Activated gamma-delta T cell treated with anti-CD3 and anti-CD28 coated beads, Interleukin-2, amount 50 U/mL, for 16 hours (primary cell): ENCODE measurements around the gene IL17REL.
"Not testable (repeated sequence)": the region's sequence is repeated elsewhere in the genome, so short reads cannot be mapped to it uniquely, and the experiment has no call there.

ENCODE experiments used
- DNase-seq: peaks from one replicate; pipeline ENCODE4 v3.0.0-alpha.2; 2020; ENCODE audit warnings: low read depth

Gene IL17REL

DNA sequence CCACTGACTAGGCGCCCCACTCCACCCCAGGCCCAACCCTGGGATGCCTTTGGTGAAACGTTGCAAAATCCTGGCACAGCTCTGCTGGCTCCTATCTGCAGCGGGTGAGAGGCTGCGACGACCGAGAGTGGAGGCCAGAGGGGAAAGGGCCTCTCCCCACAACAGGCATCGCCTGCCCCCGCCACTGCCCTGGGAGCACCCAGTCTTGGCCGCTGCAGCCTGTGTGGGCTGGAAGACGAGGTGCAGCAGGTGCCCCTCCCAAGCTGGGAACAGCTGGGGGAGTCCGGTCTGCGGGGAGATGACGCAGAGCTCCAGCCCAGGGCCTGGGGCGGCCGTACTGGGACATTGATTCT is 56.2 kb downstream of the IL17REL start:
- DNase-seq, result no peak

DNA sequence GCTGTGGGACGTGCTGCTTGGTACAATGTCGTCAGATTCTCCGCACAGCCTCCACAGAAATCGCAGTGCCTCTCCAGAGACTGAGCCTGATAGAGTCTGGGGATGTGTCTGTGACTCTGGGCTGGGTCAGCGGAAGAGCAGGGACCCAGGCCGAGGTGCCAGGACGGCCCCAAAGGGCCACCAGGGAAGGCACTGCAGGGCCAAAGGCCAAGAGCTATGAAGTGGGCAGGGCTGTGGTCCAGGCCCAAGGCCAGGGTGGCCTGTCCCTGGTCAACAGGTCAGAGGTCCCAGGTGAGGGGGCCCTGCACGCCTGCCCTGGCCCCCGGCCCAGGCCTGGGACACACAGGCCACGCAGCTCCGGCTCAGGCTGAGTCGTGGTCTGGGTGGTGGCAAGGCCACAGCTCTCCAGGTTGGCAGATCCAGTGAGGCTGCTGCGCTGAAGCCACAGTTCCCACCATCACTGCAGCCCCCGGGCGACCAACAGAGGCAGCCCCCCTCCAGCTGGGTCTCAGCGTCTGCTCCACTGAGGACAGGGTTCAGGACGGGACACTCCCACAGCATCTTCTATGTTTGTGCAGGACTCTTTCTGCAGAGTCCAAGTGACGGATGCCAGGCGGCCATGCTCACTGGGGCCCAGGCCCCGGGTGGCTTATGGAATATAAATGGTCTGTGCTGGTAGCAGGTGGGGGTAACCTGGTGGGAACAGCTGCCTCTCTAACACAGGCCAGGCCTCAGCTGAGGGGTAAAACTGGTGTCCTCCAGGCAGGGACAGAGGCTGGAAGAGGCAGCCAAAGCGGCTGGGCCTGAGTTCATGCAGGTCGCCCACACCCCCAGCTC is 56.8 kb downstream of the IL17REL start:
- no peak for DNase-seq

DNA sequence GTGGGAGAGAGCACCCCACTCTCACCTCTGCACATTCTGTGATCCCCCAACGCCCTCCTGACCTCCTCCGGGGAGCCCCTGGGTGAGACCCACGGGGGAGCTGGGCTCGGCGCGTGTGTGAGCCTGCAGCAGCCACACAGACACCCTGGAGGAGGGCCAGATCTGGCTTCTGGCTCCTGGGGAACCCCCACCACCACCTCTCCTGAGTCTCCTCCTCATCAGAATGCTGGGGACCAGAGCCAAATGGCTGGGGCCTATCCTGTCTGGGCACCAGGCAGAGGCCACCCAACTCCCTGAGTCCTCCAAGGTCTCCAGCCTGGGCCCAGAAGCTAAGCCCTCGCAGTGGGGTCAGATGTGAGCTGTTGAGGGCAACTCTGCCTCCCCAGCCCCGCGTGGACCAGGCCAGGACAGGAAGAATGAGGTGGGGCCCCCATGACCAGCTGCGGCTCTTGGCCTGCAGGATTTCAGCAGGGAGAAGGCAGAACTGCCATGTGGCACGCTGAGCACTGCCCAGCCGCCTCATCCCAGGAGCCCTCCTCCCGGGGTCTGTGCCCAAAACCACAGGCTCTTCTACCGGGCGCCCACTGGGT is 57.5 kb downstream of the IL17REL start:
- DNase-seq, result no peak

DNA sequence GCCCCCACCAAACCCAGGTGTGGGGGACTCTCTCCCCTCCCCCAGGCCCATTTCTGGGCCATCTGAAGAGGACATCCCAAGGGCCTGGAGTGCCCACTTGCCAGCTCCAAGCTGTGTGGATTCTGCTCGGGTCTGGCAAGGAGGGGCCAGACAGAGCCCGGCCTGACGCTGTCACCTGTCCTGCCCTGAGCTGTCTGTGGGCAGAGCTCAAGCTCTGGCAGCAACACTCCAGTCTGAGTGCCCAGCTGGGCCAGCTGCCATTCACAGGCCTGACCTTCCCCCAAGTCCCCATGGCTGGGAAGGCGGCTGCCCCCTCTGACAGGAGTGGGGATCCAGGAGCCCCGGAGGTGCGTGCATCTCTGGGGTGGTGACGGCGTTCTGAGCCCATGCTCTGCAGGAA is 58.2 kb downstream of the IL17REL start:
- DNase-seq, result no peak

DNA sequence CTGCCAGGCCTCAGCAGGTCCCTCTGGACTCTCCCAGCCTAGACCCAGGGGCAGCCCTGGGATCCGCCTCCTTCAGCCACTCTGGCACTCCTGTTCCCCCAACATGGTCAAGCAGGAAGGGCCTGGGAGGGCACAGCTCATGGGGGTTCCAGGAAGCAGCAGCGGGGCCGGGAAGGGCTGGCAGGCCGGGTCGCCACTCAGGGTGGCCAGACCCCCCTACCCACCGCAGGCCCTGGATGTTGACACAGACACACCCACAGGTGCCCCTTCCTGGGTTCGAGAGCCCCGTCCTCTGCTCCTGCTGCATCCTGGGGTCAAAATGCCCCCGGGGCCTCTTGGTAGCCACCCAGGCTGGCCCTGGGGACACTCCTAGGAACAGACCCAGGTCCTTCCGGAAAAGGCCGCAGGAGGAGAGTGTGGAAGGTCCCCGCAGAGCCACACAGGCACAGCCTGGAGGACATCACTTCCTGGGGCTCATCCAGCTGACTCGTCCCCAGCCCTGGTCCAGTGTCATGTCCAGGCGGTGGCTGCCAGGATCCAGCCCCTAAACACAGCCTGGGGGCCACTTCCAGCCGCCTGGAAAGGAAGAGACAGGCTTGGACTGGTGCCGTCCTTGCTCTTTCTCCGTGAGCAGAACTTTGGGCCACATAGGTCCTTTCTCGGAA is 58.8 kb downstream of the IL17REL start:
- DNase-seq, result no peak

DNA sequence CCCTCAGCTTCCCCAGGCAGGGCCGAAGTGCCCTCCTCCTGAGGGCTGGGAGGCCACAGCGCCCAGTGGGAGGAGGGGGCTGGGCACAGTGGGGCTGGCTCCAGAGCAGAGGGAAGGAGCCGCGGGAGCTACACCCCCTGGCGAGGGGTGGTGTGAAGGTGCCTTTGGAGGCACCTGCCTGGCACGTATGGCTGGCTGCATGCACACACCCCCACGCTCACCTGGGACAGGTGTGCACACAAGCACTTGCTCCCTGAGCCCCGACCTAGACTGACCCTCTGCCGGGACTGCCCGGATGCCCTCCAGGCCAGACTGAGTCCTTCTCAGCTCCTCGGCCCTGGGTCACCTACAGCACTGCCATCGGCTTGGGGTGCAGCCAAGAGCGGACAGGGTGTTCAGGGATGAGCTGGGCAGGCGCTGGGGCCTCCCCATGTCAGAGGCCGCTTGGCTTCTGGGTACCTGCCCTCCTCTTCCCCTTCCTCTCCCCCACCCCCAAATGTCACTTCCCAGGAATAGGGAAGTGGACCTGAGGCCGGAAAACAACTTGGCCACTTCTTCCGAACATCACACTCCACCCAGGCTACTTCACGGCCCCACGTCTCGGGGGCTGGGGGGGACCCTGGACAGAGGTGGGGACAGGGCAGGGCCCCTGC is 59.4 kb downstream of the IL17REL start:
- DNase-seq, result no peak

DNA sequence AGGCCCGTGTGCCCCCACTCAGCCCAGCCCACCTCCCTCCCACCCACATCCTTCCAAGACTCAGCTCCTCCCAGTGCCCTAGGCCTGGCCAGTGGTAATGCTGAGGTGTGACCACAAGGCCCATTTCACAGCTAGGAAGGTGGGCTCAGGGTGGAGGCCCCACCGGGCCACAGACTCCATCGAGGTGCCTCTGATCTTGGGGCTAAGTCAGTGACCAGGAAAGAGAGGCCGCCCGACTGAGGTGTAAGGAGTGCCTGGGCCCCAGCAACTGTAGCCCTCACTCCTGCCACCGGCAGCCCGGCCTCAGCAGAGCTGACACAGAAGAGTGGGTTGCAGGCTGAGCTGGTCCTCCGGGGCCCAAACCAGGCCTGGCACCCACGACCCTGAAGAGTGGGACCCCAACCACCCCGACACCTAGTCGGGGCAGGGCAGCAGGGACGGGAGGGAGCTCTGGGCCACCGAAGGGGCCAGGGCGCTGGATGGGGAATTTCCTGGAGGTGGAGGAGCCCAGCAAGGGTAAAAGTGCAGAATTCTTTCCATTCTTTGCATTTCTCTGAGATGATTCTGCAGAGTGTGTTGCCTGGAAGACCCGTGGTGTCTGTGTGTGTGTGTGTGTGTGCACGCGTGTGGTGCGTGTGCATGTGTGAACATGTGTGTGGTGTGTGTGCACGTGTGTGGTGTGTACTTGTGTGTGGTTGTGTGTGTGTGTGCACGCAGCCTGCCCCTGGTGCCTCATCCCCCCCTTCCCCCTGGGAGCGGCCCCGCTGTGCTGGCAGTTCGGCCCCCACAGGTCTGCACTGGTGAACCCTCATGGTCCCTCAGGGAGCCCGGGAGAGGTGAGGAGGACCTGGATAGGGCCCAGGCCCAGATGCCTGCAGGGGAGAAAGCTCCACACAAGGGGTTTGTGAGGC is 60.3 kb downstream of the IL17REL start:
- DNase-seq, result no peak

DNA sequence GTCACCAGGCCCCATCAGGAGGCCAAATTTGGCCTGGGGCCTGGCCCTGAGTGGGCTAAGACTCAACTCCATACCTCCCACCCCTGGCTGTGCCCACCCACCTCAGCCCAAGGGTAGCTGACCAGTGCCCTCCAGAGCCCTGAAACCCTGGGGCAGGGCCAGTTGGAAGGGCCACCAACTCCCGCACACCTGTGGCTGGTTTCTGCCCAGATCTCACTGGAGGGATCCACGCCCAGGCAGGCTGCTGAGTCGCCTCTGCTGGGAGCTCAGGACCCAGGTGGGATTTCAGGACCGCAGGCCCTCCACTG is 60.9 kb downstream of the IL17REL start:
- no peak for DNase-seq

DNA sequence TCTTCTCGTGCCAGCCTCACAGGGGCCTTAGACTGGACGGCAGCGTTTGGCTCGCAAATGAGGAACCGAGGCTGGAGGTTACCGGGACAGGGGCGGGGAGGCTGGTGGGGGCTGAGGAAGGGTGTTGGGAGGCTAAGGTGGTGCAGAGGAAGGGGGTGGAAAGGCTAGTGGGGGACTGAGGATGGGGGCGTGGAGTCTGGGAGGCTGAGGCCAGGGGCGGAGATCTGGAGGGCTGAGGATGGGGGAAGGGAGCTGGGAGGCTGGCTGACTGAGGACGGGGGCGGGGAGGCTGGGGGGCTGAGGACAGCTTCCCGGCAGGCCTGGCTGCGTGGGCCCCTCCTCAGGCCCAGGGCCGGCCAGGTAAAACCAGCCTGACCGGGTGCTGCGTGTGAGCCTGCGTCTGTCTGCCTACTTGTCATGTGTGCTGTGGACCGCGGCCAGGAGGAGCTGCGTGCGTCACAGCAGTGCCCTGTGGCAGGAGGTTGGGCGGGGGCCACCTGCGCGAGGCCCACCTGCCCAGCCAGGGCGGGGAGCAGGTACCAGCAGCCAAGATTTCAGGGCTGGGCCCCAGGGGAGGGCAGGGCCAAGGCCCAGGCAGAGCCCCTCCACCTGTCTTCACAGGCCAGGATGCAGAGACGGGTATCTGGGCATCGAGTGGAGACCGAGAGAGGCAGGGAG is 61.4 kb downstream of the IL17REL start:
- no peak for DNase-seq

DNA sequence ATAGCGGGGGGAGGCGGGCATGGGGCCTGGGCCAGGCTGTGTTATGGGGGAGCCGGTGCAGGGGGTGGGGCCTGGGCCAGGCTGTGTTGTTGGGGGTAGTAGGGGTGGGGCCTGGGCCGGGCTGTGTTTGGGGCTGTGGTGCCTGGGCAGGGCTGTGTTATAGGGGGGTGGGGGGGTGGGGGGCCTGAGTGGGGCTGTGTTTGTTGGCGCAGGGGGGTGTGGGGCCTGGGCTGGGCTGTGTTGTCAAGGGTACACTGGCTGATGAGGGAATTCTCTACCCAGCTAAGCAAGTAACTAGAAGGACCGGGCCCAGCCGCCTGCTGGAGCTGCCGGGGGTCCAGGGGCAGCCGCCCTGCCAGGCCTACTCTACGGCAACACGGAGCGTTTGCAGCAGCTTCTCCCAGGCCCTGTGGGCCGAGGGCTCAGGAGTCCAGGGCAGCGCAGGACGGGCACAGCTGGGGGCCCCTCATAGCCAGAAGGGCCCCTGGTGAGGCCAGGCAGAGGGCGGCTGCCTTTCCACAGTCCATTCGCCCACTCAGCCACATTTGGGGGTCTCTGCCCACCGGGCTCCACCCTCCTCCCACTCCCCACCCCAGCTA is 62.1 kb downstream of the IL17REL start:
- no peak for DNase-seq

DNA sequence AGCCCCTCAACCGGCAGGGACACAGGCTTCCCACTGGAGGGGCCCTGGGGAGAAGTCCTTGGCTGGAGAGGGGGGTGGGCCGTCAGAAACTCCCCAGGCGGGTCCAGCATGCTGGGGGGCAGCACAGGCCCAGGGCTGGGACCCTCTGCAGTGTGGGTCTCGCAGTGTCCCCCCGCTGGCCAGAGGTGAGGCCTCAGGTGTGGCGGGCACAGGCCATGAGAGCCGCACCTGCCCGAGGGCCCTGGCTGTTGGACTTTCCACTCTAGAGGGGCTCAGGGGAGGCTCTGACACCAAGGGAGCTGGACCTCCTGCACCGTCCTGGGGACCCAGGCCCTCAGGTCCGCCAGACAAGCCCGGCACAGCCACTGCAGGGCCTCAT is 62.7 kb downstream of the IL17REL start:
- DNase-seq, result no peak

DNA sequence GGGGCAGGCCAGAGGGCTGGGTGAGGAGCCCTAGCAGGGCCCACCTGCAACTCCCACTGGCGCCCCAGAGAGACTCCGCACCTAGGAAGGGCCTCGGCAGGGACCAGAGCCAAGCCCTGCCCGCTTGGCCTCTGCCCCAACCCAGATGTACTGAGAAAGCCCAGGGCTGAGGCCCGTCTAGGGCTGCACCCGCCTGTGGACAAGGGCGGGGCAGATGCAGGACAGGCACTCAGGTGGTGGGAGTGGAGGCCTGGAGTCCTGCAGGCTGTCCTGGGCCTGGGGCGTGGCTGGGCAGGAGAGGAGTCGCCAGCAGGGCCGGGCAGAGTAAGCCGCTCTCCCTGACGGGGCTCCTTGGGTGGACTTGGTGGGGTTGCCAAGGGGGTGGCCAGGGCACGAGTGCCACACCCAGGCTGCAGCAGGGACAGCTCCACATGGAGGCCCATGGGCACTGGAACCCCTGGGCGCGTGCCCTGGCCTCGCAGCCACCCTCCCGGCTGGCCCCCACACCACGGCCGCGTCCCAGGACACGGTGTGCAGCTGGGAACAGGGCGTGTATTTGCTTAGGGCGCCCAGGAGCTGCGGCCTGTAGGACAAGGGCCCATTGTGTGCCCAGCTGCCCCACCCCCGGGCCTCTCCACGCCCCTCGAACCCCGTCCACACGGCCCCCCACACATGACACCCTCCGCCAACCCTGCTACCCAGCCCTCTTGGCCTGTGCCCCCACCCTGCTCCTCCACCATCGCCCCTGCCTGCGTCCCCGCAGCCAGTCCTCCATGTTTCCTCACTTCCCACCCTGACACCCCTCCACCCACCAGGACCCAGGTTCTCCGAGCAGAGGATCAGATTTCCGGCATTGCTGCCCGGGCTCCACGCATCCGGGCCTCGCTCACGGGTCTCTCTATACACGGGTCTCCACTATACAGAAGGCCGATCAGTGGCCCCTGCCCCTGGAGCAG is 63.3 kb downstream of the IL17REL start:
- no peak for DNase-seq

DNA sequence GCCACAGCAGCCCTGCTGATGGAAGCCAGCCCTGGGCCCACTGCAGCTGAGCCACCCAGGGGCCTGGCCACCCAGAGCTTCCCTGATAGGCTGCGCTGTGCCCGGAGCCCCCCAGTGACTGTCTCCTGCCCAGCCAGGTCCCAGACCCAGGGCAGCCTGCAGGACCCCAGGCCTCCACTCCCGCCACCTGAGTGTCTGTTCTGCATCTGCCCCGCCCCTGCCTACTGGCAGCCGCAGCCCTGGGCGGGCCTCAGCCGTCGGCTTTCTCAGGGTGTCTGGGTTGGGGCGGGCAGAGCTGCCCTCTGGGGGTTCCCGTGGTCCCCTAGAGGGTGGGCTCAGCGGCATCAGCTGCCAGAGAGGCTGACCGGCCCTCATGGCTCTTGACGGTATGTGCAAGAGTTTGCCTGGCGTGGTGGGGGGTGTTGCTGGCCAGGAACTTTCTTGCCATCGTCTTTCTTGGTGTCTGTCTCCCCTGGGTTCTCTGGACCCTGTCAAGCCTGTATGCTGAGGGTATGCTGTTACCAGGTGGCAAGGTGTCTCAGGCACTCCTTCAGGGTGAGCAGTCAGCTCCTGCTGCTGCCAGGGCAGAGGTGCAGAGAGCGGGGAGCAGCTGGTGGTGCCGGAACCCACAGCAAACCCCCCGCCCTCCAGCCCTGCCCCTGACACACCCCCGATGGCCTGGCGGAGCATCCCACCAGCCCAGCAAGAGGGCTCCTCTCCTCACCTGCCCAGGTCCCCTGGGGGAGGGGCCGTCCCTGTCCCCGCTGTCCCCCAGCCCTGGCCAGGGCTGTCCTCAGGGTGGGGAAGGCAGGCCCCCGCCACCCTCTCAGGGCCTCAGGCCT is 64.2 kb downstream of the IL17REL start:
- DNase-seq, result no peak

DNA sequence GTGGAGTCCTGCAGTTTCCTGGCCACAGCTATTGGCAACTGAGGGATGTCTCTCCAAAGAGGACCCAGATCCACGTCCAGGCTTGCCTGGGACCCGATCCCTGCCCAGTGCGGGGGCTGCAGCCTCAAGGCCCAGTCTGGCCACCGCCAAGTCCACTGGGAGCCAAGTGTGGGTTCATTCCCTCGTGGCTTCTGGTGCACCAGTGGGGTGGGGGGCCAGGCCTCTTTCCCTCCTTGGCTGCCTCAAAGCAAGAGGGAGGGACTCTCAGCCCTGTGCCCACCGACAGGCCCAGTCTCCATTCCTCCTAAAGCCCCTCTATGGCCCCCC is 65.3 kb downstream of the IL17REL start:
- DNase-seq, result no peak

DNA sequence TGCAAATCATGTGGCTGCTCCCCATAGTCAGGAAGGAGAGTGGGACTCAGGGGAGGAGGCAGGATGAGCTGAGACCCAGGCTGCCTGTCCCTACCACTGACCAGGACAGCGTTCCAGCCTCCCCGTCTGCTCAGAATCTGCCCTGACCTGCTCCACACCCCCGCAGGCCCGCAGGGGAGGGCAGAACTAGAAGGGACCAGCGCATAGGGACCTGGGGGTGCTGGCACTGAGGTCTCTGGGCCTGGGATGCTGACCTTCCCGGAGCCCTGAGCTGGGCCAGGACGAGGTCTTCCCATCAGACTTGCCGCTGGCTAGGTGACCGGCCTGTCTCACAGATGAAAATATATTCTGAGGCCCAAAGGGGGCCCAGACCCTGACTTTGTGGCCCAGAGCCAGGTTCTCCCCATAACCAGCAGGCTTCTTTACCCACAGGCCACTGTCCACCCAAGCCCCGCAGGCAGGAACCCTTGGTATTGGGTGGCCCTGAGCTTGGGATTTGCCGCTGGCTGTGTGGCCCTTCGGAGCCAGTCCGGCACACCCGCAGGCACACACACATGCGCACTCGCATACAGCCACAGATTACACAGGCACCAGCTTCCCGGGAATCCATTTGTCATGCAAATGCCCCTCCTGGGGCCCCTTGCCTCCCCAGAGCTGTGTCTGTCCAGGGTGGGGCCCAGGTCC is 65.8 kb downstream of the IL17REL start:
- DNase-seq, result no peak

DNA sequence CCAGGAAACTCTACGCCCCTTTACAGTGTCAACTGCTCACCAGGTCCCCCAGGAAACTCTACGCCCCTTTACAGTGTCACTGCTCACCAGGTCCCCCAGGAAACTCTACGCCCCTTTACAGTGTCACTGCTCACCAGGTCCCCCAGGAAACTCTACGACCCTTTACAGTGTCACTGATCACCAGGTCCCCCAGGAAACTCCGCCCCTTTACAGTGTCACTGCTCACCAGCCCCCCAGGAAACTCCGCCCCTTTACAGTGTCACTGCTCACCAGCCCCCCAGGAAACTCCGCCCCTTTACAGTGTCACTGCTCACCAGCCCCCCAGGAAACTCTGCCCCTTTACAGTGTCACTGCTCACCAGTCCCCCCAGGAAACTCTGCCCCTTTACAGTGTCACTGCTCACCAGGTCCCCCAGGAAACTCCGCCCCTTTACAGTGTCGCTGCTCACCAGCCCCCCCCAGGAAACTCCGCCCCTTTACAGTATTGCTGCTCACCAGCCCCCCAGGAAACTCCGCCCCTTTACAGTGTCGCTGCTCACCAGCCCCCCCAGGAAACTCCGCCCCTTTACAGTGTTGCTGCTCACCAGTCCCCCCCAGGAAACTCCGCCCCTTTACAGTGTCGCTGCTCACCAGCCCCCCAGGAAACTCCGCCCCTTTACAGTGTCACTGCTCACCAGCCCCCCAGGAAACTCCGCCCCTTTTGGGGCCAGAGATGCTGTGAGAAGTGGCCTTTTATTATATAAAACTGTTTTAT is 67.3 kb downstream of the IL17REL start:
- not testable (repeated sequence) for DNase-seq
